ENCODE data around the gene NUP214.
"Not testable (repeated sequence)": the region's sequence is repeated elsewhere in the genome, so short reads cannot be mapped to it uniquely, and the experiment has no call there.

Gene NUP214

GRCh38 chr9:131116281-131117120, 8.9 kb upstream of the NUP214 start:
- no peak for DNase-seq

GRCh38 chr9:131117121-131117761, 8.1 kb upstream of the NUP214 start:
- no peak for DNase-seq

DNA sequence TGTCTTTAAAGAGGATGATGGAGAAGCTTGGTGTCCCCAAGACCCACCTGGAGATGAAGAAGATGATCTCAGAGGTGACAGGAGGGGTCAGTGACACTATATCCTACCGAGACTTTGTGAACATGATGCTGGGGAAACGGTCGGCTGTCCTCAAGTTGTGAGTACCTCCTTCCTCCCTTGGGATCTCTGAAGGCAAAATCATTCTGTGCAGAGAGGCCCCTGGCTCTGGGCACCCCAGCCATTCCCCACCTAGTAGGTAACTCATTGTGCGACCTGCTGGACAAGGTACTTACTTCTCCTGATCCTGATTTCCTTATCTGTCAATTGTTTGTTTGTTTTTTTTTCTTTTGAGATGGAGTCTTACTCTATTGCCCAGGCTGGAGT, 7.6 kb upstream of the NUP214 start:
- no peak for DNase-seq

- DNase-seq = no peak
Observed at GRCh38 chr9:131119600-131119999, 5.8 kb upstream of the NUP214 start.

GRCh38 chr9:131120620-131121228, 4.7 kb upstream of the NUP214 start:
- no peak for DNase-seq

DNA sequence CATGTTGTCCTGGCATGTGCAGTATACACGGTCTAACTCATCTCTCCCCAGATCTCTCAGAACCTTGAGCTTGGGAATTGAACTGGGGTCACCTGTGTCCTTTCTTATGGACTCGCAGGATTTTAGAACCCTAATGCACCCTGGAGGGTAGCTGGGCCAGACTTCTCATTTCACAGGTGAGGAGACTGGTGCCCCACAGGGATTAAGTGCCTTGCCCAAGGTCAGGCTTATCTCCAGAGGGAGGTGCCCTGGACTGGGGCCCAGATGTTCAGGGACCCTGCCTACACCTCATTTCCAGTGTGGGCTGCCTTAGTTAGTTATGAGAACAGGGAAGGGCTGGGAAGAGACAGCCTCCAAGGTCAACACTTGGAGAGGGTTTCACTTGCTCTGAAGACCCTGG, 4.0 kb upstream of the NUP214 start:
- DNase-seq = no peak

DNA sequence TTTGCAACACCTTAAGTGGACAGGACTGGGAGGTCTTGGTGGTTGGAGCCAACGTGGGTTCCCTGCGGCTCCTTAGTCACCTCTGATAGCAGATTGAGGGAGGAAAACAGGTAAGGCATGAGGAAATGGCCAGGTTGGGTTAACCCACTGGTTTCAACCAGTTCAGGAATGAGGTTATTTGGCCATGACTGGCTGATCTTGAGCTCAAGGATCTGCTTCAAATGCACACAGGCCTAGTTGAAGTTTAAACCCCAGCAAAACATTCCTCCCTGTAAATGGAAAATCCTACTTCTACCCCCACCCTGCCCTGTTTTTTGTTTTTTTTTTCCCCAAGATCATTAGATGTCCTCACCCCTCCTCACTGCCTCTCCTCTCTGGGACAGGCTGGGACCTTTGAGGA, 3.2 kb upstream of the NUP214 start:
- no peak for DNase-seq

GRCh38 chr9:131125038-131125287, 423 bp upstream of the NUP214 start:
- DNase-seq = no peak

- DNase-seq = no peak
Observed at GRCh38 chr9:131126059-131126426, 657 bp downstream of the NUP214 start.

DNA sequence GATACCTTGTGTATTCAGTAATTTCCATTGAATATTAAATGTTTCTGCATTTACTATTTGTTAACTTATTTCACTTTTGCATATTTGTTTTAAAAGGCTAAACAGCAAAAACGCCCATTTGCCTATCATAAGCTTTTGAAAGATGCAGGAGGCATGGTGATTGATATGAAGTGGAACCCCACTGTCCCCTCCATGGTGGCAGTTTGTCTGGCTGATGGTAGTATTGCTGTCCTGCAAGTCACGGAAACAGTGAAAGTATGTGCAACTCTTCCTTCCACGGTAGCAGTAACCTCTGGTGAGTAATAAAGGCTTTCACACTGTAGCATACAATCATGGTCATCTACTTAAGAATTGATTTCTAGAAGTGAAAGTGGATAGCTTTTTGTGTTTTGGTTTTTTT, 3.8 kb downstream of the NUP214 start:
- no peak for DNase-seq

- DNase-seq = no peak
Observed at GRCh38 chr9:131138676-131139075, 13.3 kb downstream of the NUP214 start.

DNA sequence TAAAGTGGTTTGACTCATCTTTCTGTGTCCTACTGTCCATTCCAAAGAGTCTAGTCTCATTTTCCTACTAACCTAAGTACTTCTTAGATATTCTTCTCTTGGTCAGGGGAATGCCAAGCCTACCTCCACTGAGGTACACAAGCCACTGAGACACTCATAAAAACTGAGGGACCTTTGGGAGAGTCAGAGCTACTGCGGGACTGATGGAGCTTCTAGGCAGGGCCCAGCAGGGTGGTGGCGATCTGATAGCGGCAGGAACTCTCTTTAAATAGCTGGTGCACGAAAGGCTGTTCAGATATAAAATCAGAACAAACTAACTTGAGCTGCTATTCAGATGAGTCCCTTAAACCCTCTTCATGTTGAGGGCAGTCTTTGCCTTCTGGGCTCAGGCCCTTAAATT, 14.7 kb downstream of the NUP214 start:
- DNase-seq = no peak

DNA sequence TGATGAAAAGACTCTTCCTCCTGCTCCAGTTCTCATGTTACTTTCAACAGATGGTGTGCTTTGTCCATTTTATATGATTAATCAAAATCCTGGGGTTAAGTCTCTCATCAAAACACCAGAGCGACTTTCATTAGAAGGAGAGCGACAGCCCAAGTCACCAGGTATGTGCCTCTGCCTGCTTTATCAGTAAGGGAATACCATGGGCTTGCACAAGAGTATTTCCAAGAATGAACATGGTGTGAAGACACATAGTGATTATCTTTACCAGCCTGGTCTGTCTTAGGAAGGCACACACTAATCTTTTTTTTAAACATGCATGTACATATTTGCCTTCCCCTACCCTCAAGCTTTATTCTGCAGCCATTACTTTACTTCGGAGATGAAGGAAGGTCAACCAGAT, 15.2 kb downstream of the NUP214 start:
- no peak for DNase-seq

DNA sequence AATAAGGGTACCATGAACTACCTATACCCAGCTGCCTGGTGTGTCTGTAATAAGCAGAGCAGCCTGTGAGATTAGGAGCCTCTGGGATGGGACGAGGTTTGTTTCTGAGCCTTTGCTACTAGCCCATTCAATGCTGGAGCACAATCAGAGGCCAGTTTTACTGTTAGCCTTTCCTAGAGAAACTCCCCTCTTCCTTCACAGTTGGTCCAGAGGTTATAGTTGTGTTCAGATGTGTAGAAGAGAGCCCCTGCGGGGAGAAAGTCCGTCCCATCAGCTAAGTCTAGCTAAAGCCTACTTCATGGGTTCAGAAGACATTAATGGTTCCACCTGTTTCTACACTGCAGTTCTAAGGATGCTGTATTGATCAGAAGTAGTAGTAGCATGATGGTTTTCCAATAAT, 16.8 kb downstream of the NUP214 start:
- no peak for DNase-seq

GRCh38 chr9:131144201-131144600, 18.8 kb downstream of the NUP214 start:
- DNase-seq = no peak

- DNase-seq = no peak
Observed at GRCh38 chr9:131145245-131145644, 19.9 kb downstream of the NUP214 start.

- no peak for DNase-seq
Observed at GRCh38 chr9:131146186-131146585, 20.8 kb downstream of the NUP214 start.

GRCh38 chr9:131148276-131148675, 22.9 kb downstream of the NUP214 start:
- DNase-seq = no peak

- DNase-seq = no peak
Observed at GRCh38 chr9:131148966-131149687, 23.7 kb downstream of the NUP214 start.

DNA sequence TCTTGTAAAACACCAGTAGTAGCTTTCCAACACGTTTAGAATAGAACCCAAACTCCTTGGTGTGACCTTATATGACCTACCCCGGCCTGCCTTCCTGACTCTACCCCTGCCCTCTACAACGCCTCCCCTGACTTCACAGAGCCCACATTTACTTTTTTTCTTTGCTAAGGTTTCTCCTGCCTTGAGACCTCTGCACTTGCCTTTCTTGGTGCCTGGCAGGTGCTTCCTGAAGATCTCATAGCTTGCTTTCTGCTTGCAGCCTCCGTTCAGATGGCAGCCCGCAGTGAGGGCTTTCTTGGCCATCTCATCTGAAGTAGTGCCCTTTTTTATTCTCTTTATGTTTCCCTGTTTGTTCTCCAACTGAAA, 24.3 kb downstream of the NUP214 start:
- no peak for DNase-seq

- DNase-seq = no peak
Observed at GRCh38 chr9:131153595-131153994, 28.2 kb downstream of the NUP214 start.

- not testable (repeated sequence) for DNase-seq
Observed at GRCh38 chr9:131158673-131159072, 33.3 kb downstream of the NUP214 start.

DNA sequence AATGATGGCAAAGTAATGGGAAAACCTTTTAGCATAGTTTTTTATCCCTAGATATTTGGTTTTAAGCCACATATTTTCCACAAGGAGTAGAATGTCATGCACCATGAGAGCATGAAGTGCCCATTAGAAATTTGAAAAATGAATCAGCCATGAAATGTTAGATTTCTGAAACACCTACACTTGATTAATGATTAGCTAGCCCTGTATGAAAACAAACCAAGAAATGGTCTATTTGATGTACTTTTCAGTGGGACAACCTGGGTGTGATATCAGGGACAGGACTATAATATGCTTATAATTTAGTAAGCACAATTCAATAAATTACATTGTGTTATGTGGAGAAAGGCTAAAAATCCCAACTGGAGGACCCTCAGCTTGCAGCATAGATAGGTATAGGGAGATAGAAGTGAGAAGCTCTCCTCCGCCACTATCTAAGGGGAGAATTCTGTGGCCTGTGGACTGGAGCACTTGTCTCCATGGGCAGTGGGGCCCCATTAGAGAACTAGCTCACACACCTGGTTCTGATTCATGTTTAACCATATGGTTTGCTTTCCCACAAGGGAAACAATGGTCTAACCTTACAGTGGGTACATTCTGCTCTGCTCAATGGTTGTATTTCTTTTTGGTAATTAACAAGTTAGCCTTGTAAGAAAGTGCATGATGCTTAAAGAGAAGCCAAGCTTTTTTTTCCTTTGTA, 35.2 kb downstream of the NUP214 start:
- DNase-seq = no peak
